GM18909 (cell line): Measurements from ENCODE around the gene PTPRH.
"Not testable (repeated sequence)": the region's sequence is repeated elsewhere in the genome, so short reads cannot be mapped to it uniquely, and the experiment has no call there.

Experiments
- ATAC-seq: cut with Tn5 transposase; IDR thresholded peaks from one replicate; pipeline ENCODE4 v1.9.1; 2021; ENCODE audit warnings: mild to moderate bottlenecking; ENCODE audit not compliant: unreplicated experiment, poor library complexity

The PTPRH gene

DNA sequence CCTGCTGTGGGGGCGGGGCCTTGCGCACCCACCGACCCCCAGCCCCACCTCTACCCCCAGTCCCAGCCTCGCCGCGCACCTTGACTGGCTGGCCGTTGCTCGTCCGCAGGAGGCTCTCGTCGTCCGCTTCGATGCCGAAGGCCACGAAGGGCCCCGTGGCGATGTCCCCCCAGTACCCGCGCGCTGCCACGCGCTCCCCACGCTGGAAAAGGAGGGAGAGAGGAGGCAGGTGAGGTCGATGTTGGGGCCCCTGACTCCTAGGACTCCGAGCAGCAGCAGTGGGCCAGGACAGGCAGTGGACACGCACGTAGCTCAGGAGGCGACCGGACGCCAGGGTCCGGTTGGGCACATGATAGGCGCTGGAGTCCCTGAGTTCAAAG lies 48.3 kb downstream of the PTPRH start:
- ATAC-seq = no peak

DNA sequence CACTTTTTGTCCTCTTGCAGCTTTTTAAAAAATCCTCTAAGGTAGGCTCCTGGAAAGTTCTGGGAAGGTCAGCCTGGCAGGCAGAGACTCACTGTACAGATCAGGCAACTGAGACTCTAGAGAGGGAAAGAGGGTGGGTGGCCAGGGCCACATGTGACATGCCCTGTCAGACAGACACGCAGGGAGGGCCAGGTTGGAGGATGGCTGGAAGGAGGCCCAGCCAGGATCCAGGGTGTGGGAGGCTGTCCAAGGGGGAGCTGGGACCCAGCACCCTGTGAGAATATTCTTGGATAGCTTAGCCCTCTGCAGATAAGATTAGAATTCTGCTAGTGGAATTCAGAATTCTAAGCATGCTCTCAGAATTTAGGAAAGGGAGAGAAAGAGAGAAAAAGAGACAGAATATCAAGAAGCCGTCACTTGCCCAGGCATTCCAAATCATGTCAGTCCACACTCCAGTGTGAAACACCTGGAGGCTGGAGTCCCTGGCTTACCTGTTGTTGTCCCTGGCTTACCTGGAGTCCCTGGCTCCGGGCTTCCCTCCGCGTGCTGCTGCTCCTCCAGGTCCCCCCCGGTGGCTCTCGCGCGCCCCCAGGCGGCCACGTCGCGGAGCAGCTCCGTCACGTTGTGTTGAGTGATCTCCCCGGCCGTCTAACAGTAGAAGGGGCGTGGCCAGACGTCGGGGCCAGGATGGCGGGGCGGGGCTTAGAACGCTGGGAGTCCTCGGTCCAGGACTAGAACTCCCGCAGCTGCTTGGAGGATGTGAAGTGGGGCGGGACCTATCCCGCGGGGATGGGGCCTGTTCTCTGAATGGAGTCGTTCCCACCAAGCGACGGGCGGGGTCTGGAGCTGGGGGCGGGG lies 48.9 kb downstream of the PTPRH start:
- ATAC-seq = no peak

DNA sequence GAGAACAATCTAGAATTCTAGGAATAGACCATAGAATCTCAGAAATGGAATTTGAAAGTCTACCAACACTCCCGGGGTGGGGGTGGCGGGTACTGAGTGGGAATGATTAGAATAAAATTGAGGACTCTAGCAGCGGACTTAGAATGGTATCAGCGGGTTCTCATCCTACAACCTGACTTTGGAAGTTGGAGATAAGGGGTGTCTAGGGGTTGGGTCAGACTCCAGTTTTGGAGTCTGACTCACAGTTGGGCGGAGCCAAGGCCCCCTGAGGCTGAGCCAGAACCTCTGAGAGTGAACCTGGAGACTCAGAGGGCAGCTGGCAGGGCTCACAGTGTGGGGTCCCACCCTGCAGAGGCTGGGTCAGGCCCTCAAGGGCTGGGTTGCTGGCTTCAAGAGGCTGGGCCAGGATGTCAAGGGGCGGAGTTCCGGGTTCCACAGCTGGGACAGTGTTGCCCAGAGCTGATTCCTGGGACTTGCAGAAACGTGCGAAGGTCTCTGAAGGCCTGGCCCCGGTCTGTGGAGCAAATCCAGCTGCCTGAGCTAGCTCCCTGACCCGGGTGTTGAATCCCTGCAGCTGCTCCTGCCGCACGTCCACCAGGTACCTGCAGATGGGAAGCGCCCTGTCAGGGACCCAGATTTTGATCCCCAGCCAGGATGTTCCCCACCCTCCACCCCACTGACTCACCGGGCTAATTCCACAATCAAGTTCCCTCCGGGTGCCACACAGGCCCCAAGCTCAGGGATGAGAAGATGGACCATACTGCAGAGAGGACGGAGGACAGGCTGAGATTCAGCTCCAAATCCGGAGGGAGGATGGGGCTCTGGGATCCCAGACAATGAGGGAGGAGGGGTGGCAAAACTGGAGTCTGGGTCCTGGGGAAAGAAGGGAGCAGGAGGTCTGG lies 50.2 kb downstream of the PTPRH start:
- ATAC-seq = no peak

DNA sequence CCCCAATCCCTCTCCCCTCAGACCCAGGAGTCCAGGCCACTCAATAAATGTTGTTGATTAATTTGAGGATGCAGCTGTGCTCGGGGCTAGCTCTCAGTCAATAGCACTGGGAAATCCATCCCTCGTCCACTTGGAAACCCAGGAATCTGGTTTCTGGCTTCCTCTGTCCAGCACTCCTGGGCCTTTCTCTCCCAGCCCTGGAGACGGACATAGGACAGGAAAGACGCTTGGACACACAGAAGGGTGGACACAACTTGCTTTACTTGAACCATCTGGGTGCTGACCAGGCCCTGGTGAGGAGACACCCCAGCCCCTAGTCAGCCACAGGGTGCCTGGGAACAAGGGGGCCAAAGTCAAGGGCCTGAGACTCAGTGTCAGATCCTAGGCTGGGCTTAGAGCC lies 50.9 kb downstream of the PTPRH start:
- ATAC-seq = no peak

DNA sequence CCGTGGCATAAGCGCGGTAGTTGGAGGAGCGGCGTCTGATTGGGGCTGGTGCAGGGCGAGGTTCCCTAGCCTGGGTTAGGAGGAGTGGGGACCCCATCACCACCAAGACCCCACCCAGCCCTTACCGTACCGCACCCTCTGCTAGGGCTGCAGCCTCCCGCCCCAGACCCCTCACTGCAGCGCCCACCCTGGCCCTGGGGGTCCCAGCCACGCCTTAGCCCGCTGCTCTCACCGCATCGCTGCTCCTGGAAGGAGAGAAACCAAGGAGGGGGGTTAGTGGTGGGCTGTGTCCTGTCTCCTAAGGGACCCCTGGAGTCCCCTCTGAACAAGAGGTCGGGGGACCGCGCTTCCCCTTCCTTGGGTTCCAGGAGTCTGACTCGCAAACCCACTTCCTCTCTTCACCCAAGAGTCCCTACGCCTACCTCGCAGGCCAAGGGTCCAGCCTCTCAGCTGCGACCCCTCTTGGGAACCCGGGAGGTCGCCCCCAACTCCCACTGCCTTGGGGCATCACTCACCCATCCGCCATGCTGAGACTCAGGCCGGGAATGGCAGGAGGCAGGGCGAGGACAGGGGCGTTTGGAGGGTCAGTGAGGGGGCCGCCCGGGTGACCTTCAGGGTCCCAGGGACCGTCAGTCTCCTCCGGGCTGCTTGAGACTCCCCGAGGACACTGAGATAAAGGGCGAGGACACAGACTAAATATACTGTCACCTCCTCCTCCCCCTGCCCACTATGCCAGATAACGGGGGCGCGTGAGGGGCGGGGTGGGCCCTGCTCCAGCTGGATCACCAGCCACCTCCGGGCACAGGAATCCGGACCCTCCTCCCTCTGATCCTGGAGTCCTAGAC lies 52.0 kb downstream of the PTPRH start, which contains the start of gene TNNI3:
TSS of gene TNNI3 (minus strand) at position 669 of the 845 bp plus-strand sequence. CDS start at position 526, 143 bp downstream.
- ATAC-seq = no peak

DNA sequence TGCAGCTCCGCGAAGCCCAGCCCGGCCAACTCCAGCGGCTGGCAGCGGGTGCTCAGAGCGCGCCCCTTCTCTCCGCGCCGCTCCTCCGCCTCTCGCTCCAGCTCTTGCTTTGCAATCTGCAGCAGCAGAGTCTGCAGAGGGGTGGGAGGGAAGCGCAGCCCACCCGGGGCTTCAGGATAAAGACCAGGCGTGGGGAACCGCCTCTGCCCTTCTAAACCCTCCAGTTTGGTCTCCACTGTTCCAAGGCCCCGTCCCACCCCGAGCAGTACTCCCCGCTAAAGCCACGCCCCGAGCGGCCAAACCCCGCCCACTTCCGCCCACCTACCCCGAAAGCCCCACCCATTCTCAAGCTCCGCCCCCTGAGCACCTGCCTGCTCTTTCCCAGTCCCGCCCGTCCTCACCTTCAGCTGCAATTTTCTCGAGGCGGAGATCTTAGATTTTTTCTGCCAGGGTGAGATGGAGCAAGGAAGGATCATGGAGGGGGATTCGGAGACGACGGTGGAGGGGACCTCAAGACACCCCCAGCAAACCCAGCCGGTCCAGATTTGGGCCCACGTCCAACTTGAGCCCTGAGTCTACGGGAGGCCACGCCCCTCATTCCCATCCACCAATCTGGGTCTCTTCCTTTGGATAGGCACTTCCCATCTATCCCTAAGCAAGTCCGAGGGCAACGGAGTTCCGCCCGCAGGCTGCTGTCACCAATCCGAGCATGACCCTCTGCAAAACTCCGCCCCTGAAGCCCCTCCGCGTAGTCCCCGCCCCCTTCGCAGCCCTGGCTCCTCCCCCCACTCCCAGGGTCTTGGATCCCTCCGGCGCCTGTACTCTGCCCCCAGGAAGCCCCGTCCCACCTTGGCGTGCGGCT lies 52.9 kb downstream of the PTPRH start:
- ATAC-seq = no peak

DNA sequence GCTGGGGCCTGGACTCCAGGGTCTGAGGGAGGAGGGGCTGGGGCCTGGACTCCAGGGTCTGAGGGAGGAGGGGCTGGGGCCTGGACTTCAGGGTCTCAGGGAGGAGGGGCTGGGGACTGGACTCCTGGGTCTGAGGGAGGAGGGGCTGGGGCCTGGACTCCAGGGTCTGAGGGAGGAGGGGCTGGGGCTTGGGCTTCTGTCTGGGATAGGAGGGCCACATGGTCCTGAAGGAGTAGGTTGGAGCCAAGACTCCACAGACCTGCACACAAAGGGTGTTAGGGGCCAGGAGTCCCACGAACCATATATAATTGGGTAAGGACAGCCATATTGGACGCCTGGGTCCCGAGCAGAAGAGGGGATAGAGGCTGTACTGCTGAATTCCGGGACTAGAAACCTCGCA lies 53.5 kb downstream of the PTPRH start:
- not testable (repeated sequence) for ATAC-seq

DNA sequence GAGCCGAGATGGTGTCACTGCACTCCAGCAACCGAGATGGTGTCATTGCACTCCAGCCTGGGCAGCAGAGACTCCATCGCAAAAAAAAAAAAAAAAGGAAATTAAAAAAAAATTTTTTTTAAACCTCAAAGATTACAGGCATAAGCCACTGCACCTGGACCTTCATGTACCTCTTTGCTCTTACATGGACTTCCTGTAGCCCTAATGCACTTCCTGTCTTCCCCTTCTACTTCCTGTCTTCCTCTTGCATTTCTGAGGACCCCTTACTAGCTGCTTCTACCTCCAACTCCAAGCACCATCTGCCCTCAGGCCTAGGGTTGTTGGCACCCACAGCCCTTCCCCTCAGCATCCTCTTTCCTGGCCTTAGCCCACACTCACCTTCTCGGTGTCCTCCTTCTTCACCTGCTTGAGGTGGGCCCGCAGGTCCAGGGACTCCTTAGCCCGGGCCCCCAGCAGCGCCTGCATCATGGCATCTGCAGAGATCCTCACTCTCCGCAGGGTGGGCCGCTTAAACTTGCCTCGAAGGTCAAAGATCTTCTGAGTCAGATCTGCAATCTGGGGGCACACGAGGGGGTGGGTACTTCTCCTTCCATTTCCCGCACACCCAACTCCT lies 55.5 kb downstream of the PTPRH start:
- no peak for ATAC-seq

DNA sequence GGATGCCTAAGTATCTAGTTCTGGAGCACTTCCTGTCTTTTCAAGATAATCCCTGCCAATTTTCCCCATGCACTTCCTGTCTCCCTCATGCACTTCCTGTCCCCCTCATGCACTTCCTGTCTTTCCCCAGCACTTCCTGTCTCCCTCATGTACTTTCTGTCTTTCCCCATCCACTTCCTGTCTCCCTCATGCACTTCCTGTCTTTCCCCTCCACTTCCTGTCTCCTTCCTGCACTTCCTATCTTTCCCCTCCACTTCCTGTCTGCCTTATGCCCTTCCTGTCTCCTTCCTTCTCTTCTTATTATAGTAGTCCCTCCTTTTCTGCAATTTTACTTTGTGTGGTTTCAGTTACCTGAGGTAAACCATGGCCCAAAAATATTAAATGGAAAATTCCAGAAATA lies 57.3 kb downstream of the PTPRH start:
- ATAC-seq = no peak

DNA sequence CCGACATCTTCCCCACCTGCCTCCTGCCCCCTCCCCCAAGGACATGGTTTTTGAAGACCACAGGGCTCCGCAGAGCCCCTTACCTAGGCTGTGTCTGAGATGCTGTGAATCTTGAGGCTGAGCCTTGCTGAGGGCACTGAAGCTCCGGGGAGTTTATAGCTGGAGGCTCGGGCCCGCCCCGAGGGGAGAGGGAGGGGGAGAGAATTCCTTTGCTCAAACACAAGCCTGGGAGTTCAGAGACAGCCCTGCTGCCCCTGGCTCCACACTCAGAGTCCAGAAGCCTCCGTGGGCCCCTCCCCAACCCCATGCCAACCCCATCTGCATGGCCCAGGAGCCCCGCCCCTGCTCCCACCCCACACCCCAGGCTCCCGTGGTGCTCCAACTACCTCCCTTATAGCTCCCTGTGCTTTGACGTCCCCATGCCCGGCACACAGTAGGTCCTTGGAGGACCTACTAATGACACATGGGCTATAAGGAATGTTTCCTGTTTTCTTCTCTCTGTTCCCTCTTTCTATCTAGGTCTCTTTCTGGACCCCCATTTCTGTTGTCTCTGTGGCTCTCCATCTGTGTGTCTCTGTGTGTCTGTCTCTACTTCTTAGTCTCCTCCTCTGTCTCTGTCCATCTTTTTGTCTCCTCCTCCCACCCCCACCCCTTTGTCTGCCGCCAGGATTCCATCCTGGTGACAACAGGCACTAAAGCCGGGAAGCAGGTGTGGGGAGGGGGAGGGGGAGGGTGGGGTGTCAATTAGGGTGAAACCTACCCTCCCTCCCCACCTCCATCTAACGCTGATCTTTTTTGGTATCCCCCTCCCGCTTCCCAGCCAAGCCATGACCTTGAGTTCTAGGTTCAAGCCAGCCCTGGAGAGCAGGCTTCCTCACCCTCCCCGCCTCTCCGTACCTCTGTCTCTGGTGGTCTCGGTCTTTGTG lies 60.0 kb downstream of the PTPRH start, which contains the start of gene TNNT1:
TSS of gene TNNT1 (minus strand) at position 129 of the 926 bp plus-strand sequence. CDS start 2,049 bp downstream, outside the sequence.
- no peak for ATAC-seq

DNA sequence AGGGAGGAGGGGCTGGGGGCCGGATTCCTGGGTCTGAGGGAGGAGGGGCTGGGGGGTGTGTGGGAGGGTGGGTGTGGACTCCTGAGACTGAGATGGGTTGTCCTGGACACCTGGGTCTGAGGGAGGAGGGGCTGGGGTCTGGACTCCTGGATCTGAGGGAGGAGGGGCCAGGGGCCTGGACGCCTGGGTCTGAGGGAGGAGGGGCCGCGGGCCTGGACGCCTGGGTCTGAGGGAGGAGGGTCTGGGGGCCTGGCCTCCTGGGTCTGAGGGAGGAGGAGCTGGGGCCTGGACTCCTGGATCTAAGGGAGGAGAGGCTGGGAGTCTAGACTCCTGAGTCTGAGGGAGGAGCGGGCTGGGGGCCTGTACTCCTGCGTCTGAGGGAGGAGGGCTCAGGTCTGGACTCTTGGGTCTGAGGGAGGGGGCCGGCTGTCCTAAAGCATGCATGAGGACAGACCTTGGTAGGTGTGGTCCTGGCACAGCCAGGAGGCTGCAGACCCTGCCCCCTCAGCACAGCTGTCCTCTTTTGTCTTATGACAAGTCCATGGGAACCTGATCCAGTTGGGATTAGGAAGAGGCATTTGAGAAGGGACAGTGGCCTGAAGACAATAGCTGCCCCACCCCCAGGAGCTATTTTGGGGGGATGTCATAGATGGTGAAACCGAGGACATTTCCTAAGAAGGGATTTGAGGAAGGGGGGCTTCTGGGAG lies 61.6 kb downstream of the PTPRH start:
- no peak for ATAC-seq

DNA sequence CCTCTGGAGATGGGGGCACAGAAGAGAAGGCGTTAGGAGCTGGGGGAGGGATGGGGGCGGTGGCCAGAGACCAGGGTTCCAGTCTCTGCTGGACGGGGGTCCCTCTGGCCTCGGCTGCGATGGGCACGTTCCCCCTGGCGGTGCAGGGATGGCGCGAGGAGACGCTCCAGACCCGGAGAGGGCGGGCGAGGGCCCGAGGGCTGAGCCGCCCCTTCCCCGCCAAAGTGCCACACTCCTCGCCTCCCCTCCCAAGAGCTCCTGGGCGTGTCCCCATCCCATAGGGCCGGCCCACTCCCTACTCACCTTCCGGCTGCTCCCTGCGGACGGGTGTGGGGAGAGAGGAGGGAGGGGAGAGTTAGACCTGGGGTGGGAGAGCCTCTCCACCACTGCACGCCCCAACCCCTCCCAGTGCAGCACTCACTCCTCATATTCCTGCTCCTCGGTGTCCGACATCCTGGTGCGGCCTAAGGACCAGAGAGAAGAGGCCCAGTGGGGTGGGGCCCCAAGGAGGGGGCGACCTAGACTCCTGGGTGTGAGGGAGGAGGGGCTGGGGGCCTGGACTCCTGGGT lies 62.5 kb downstream of the PTPRH start:
- no peak for ATAC-seq

DNA sequence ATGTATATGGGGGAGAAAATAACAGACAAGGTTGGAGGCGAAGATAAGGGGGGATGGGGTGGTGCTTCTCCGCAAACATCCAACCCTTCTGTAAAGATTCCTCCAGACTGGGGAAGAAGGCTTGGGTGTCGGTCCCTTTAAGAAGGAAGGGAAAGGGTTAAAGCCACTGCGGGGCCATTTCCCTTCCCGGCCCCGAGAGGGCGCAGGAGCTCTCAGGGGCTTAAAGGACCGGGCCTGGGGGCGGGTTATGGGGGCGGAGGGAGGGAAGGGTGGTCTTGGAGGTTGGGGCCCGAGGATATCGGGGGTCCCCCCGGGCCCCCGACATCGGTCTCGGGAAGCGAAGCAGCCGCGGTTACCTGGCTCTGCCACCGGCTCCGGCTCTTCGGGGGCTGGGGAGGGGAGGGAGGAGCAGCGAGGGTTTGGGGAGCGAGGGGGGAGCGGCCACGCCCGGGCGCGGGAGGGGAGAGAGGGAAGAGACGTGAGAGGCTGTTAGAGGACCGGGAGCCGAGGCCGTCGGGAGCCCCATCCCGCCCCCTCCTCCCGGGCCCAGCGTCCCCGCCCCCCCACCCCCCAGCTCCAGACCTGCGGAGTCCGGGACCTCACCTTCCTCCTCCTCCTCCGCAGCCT lies 63.1 kb downstream of the PTPRH start:
- ATAC-seq = no peak

DNA sequence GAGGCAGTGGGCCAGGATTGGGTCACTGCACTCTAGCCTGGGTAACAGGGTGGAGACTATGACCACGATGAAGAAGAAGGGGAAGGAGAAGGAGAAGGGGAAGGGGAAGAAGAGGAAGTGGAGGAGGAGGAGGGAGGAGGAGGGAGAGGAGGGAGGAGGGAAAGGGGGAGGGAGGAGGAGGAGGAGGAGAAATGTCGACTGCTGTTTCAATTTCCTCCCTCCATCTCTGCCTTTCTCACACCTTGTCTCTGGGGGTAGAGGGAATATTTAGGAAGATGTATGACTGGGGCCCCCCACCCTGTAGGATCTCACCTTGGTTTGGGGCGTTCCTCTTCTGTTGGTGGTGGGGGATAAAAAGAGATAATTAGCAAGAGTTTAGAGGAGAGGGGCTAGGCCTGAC lies 64.1 kb downstream of the PTPRH start:
- ATAC-seq = no peak

DNA sequence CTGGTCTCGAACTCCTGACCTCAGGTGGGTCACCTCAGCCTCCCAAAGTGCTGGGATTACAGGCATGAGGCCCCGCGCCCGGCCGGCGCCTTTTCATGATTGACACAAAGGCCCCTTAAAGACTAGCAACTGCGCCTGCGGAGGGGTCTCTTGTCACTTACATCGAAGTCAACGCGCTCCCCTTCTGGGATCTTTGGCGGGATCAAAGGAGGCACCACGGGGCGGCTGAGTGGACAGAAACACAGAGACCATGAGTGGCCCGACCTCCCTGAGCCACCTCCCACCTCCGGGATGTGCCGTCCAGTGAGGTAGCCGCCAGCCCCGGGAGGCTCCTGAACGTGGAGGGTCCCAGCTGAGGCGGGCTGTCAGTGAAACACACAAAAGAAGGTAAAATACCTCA lies 67.6 kb downstream of the PTPRH start:
- no peak for ATAC-seq

DNA sequence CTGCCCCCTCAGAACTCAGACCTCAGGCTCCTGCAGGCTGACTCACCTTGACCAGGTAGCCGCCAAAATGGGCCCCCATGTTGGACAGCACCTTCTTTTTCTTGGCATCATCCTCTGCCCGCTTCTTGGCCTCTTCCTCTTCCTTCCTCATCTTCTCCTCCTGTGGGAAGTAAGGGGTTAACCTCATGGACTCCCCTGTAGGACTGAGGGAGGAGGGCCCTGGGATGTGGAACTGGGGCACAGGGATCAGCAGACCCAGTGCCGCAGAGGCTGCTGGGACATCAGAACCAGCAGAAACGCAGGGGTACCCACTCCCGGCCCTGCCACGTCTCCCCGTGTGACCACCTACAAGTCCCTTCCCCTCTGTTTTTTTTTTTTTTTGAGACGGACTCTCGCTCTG lies 71.4 kb downstream of the PTPRH start:
- no peak for ATAC-seq
